GM19395 (cell line): ENCODE data around the gene XIRP1.
"Not testable (repeated sequence)": the region's sequence is repeated elsewhere in the genome, so short reads cannot be mapped to it uniquely, and the experiment has no call there.

Source experiments
- ATAC-seq: cut with Tn5 transposase; IDR thresholded peaks from one replicate; pipeline ENCODE4 v1.9.1; 2021; ENCODE audit warnings: mild to moderate bottlenecking, moderate library complexity; ENCODE audit not compliant: unreplicated experiment

Gene XIRP1

GRCh38 chr3:39192490-39193092, at the start of gene XIRP1:
Gene XIRP1, minus strand, starts transcription at chr3:39192595. Its CDS starts 3,150 bp downstream, at chr3:39189445.
- no peak for ATAC-seq

DNA sequence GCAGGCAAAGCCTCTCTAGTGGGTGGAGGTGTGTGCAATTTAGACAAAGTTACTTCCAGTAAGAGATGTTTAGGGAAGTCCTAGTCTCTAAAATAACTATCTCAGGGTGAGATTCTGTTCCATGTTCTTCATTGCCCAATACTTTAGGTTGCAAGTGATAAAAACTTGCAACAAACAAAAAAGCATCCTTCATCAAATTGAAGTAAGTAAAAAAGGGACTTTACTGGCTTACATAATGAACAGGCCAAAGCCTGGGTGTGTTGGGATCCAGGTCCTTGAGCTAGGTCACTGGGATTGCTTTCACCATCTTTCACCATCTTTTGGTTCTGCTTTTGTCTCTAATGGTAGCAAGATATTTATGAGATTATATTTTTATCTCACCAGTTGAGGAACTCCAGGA, 49.2 kb upstream of the XIRP1 start:
- ATAC-seq = no peak

DNA sequence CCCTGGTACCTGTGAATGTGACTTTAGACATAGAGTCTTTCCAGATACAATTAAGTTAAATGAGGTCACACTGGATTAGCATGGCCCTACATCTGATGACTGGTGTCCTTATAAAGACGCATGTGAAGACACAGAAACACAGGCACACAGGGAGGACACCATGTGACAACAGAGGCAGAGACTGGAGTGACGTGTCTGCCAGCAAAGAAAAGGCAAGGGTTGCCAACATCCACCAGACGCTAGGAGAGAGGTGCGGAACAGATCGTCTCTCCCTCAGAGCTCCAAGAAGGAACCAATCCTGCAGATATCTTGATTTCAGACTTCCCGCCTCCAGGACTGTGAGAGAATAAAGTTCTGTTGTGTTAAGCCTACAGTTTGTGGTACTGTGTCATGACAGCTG, 44.6 kb upstream of the XIRP1 start:
- ATAC-seq = no peak

GRCh38 chr3:39234651-39235050, 42.3 kb upstream of the XIRP1 start:
- ATAC-seq = no peak

GRCh38 chr3:39232859-39233258, 40.5 kb upstream of the XIRP1 start:
- ATAC-seq = no peak

DNA sequence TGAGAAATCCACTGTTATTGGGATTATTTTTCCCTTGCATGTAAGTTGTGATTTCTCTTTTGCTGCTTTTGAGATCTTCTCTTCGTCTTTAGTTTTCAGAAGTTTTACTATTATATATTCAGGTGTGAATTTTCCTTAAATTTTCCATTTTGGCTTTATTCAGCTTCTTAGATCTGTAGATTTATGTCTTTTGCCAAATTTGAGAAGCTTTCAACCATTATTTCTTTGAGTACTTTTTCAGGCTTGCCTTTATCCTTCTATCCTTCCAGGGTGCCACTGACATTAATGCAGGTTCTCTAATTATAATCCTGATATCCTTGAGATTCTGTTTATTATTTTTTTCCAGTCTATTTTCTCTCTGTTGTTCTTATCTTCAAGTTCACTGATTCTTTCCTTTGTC, 38.1 kb upstream of the XIRP1 start:
- no peak for ATAC-seq

GRCh38 chr3:39228496-39228895, 36.1 kb upstream of the XIRP1 start:
- ATAC-seq = no peak

DNA sequence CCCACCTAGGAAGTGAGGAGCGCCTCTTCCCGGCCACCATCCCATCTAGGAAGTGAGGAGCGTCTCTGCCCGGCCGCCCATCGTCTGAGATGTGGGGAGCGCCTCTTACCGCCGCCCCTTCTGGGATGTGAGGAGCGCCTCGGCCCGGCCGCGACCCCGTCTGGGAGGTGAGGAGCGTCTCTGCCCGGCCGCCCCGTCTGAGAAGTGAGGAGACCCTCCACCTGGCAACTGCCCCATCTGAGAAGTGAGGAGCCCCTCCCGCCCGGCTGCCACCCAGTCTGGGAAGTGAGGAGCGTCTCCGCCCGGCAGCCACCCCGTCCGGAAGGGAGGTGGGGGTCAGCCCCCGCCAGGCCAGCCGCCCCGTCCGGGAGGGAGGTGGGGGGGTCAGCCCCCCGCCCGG, 35.2 kb upstream of the XIRP1 start:
- not testable (repeated sequence) for ATAC-seq

- peak; percentile 78 for ATAC-seq
These were observed 33.8 kb upstream of the XIRP1 start for GRCh38 chr3:39226106-39226741.

DNA sequence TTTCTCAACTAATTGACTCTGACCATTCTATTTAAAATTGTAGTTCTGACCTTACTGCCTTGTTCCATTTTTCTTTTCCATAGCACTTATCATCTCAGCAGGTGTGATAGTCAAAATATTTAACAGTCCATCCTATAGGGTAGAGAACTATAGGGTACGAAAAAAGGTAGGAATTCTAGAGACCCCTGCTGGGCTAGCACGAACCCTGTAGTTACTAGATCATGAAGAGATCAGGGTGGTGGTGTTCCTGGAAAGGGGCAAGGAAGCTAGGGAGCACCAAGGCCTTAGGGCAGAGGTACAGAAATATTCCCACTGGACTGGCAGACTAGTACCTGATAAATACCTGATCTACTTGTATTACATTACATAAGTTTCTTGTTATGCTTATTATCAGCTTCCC, 31.9 kb upstream of the XIRP1 start:
- no peak for ATAC-seq

GRCh38 chr3:39222939-39223338, 30.5 kb upstream of the XIRP1 start:
- ATAC-seq = no peak

DNA sequence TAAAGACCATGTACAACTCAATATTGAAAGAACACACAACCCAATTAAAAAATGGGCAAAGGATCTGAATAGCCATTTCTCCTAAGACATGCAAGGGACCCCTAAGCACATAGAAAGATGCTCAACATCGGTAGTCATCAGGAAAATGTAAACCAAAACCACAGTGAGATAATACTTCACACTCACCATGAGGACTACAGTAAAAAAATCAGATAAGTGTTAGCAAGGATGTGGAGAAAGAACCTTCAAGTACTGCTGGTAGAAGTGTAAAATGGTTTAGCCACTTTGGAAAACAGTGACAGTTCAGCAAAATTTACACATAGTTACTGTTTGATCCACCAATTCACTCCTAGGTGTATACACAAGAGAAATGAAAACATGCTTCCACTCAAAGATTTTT, 30.1 kb upstream of the XIRP1 start:
- no peak for ATAC-seq

- ATAC-seq = peak; percentile 30
These were observed 28.7 kb upstream of the XIRP1 start for GRCh38 chr3:39221141-39221530.

DNA sequence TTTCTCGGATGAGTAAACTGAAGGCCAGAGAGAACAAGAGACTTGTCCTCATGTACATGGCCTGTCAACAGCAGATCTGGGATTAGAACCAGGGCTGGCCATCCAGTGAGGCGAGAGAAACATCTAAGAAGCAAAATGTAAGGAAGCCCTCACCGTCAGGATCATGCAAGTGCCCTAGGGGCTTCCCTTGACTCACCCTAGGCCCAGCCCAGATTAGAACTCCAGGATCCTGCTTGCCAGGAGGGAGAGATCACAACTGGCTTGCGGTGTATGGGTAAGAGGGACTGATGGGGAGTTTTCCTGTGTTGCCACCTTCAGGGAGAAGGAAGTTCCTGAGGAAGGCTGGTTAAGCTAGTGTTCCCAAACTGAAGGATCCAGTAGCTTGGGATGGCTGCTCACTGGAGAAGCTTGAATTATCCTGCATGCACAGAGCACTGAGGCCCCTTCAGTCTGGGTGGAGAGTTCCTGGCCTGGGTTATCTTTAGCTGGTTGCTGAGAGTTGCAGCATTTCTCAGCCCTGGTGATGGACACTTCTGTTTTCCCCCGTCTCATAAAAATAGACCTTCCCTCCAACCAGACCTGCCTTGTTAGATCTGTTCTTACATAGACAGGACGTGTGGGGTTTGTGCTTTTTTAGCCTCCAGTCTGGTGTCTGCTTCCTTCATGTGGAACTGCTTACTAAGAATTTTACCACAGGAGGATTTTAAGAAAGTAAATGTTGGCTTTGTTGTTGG, 28.2 kb upstream of the XIRP1 start:
- peak; percentile 37 for ATAC-seq

DNA sequence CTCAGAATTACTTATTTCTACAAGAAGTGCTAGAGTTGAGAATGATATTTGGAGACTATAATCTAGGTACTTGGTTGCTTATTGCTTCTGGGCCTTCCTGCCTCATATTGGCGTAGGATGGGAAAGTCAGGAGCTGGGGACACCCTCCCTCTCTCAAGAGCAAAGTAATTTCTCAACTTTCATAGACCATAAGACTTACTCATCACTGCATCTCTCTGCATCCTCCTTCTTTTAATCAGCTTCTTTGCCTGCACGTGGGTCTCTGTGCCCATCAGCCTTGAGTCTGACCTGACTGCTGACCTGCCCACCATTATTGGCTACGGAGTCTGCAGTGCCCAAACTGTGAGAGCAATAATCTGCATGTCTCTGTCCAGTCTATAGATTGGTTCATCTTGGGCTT, 27.3 kb upstream of the XIRP1 start:
- ATAC-seq = no peak

DNA sequence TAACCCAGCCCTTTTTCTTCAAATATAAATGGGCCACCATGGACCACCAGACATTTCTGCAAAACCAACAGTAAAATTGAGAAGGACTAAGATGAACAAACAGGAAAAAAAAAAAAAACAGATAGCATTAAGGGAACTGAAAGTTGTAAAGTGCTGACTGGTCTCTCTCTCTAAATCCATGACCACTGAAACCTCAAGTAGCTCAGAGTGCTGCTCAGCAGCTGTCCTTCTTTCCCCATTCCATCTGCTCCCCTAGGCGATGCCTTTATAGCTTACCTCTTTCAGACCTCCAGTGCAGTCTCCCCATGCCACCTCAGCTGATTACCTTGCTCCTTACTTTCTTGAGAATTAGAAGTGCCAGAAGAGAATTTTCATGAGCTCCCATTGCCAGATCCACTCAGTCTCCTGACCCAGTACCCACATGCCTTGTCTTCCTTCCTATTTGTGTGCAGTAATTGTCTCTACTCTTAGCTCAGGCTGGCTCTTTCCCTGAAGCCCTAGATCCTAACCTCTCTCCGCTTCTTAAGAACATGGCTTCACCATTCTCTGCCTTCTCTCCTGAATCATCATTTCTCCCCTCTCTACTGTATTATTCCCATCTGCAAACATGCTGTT, 23.9 kb upstream of the XIRP1 start:
- peak; percentile 99 for ATAC-seq

- no peak for ATAC-seq
These were observed 21.2 kb upstream of the XIRP1 start for GRCh38 chr3:39213613-39214012.

DNA sequence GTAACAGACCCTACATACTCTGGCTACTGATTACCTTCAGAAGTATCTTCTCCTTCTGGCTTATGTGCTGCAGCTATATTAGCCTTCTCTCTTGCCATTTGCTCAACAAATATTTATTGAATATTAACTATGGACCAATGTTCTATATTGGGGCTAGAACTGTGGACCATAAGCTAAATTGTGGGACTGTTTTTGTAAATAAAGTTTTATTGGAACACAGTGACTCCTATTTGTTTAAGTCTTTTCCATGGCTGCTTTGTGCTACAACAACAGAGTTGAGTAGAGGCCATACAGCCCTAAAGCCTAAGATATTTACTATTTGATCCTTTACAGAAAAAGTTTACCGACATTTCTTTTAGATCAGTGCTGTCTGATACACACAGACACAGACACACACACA, 20.3 kb upstream of the XIRP1 start:
- no peak for ATAC-seq

- no peak for ATAC-seq
These were observed 19.1 kb upstream of the XIRP1 start for GRCh38 chr3:39211332-39212130.

- ATAC-seq = no peak
These were observed 17.7 kb upstream of the XIRP1 start for GRCh38 chr3:39210078-39210477.

- no peak for ATAC-seq
These were observed 17.1 kb upstream of the XIRP1 start for GRCh38 chr3:39209329-39209970.
